HCT116 (cell line): ENCODE measurements around the gene SPACA6. TPM values are rescaled to one million over a fixed set of nuclear protein-coding genes. Genes with fewer than 3 reads are reported as not detected.

ENCODE experiments used
- ATAC-seq: fragments of 200-7000 bp; cut with Tn5 transposase; 2 replicates; pipeline ENCODE4 v1.9.1; 2020; ENCODE audit warnings: mild to moderate bottlenecking, moderate library complexity
- BruUV-seq: library from RNA; stranded (reverse); fragments of 400-500 nt; replicated peaks from 2 replicates; lab custom pipeline; 2021; lab: Mats Ljungman, UMichigan
- CTCF ChIA-PET: fragments of 300-600 bp; sonication (Branson Sonifier 250); formaldehyde crosslinking; loops from one replicate; lab custom pipeline; 2021; ENCODE audit warnings: antibody characterized with exemption; lab: Charles Lee
- POLR2A ChIA-PET: fragments of 300-600, 350-600 bp; sonication (Branson Sonifier 250); formaldehyde crosslinking; loops from one replicate; lab custom pipeline; 2021; ENCODE audit warnings: antibody characterized with exemption; lab: Charles Lee
- RAD21 ChIA-PET, 2 experiments: fragments of 300-600 bp; sonication (Branson Sonifier 250); formaldehyde crosslinking; loops; one replicate each; lab custom pipeline; 2023; ENCODE audit warnings: low total read pairs in 2 of 2; ENCODE audit not compliant: uncharacterized antibody in 2 of 2, unreplicated experiment in 2 of 2, low non-redundant PET in 1 of 2; lab: Charles Lee
- DNase-seq: peaks from one replicate; pipeline ENCODE4 v3.0.0-alpha.2; 2010; ENCODE audit warnings: low read depth, low spot score
- H2AFZ ChIP-seq: fragments of 200-600 bp; shearing (Covaris generic), sonication (generic); 2 replicates; pipeline ENCODE4 v1.6.1; 2017; ENCODE audit warnings: low read depth, mixed run types, mixed read lengths, antibody characterized with exemption, low read length; ENCODE audit not compliant: poor library complexity, severe bottlenecking
- H3K27ac ChIP-seq: 2 replicates; pipeline ENCODE4 v1.5.1; 2012; ENCODE audit warnings: low read depth, low read length
- H3K27me3 ChIP-seq: fragments of 200-600 bp; sonication (generic); 2 replicates; pipeline ENCODE4 v1.6.1; 2016; ENCODE audit warnings: mixed run types, low read length, mixed read lengths; ENCODE audit not compliant: insufficient read depth
- H3K36me3 ChIP-seq, 2 experiments: fragments of 200-500 bp in 1 of 2; fragments of 200-600 bp in 1 of 2; sonication (Bioruptor generic) in 1 of 2; sonication (generic) in 1 of 2; 2 replicates each; pipeline versions ENCODE4 v1.5.1 to v1.6.1; 2014 to 2016; ENCODE audit warnings: low read length in 2 of 2, inconsistent platforms in 1 of 2, mixed read lengths in 1 of 2, mixed run types in 1 of 2; ENCODE audit not compliant: insufficient read depth in 2 of 2, control insufficient read depth in 1 of 2
- H3K4me1 ChIP-seq, 2 experiments: fragments of 200-600 bp in 1 of 2; sonication (generic) in 1 of 2; 2 replicates each; pipeline versions ENCODE4 v1.5.1 to v1.6.1; 2012 to 2017; ENCODE audit warnings: low read length in 2 of 2, inconsistent platforms in 1 of 2, mild to moderate bottlenecking in 1 of 2, mixed read lengths in 1 of 2, mixed run types in 1 of 2, moderate library complexity in 1 of 2; ENCODE audit not compliant: insufficient read depth in 2 of 2, control insufficient read depth in 1 of 2
- H3K4me2 ChIP-seq: fragments of 200-600 bp; sonication (generic); 2 replicates; pipeline ENCODE4 v1.6.1; 2017; ENCODE audit warnings: mixed run types, low read length, mixed read lengths
- H3K4me3 ChIP-seq, 2 experiments: fragments of 200-600 bp in 1 of 2; sonication (generic) in 1 of 2; replicated peaks in 1 of 2; 2 replicates each; pipeline ENCODE4 v1.5.1; 2011 to 2016; ENCODE audit warnings: low read length in 2 of 2, control low read depth in 1 of 2, low read depth in 1 of 2, mild to moderate bottlenecking in 1 of 2, mixed read lengths in 1 of 2, mixed run types in 1 of 2
- H3K79me2 ChIP-seq: fragments of 200-600 bp; sonication (generic); 2 replicates; pipeline ENCODE4 v1.6.1; 2017; ENCODE audit warnings: mild to moderate bottlenecking, mixed run types, low read length, moderate library complexity, mixed read lengths; ENCODE audit not compliant: insufficient read depth
- H3K9ac ChIP-seq: fragments of 200-600 bp; sonication (generic); 2 replicates; pipeline ENCODE4 v1.6.1; 2016; ENCODE audit warnings: low read length, mixed read lengths
- H3K9me2 ChIP-seq: fragments of 200-600 bp; sonication (generic), shearing (Covaris generic); 2 replicates; pipeline ENCODE4 v1.6.1; 2017; ENCODE audit warnings: mixed run types, mild to moderate bottlenecking, moderate library complexity; ENCODE audit not compliant: insufficient read depth
- H3K9me3 ChIP-seq, 2 experiments: fragments of 200-500 bp in 1 of 2; fragments of 200-600 bp in 1 of 2; sonication (Bioruptor generic) in 1 of 2; sonication (generic) in 1 of 2; 2 replicates each; pipeline ENCODE4 v1.6.1; 2014 to 2017; ENCODE audit warnings: low read length in 2 of 2, mixed read lengths in 2 of 2, inconsistent platforms in 1 of 2, low read depth in 1 of 2, mild to moderate bottlenecking in 1 of 2, mixed run types in 1 of 2, moderate library complexity in 1 of 2; ENCODE audit not compliant: control insufficient read depth in 1 of 2, insufficient read depth in 1 of 2
- H4K20me1 ChIP-seq: fragments of 200-600 bp; sonication (generic), shearing (Covaris generic); 2 replicates; pipeline ENCODE4 v1.6.1; 2017; ENCODE audit warnings: mixed run types, mild to moderate bottlenecking, moderate library complexity; ENCODE audit not compliant: insufficient read depth
- REST ChIP-seq: IDR thresholded peaks from 2 replicates; pipeline ENCODE4 v1.6.1; 2012; ENCODE audit warnings: low read depth
- YY1 ChIP-seq: IDR thresholded peaks from 2 replicates; pipeline ENCODE4 v1.6.1; 2011; ENCODE audit warnings: low read length, low read depth, moderate library complexity, mild to moderate bottlenecking; ENCODE audit not compliant: insufficient replicate concordance; ENCODE audit errors: extremely low read depth
- intact Hi-C: fragments of 100-400 bp; cut with micrococcal nuclease; formaldehyde crosslinking; loops from 2 replicates; pipeline ENCODE4 v1.10.0; 2022
- total RNA-seq: library from RNA; stranded (reverse); gene quantifications from one replicate; pipeline ENCODE4 v1.2.1, GENCODE V29; 2021; ENCODE audit not compliant: unreplicated experiment

SPACA6 gene
- total RNA-seq, 1 experiment from 2014 or later: 13.9 TPM

GRCh38 chr19:51701468-51702100 is 8.5 kb downstream of the SPACA6 start:
- H3K4me2 ChIP-seq: peak overlapping the region; percentile 5; the same call in 1 of the 2 replicates
- no peak overlapping the region for H3K4me3 ChIP-seq
- no TSS peak for BruUV-seq
- no peak for TF ChIP-seq REST
- no peak for TF ChIP-seq YY1
- ChIA-PET CTCF (interaction anchor here (1.4 kb wide), 1 partner anchor 45 kb away, joined by 3 read pairs; no protein-coding TSS in a partner anchor), RAD21 (no interaction called here), POLR2A (no interaction called here)
- no peaks in the 10 kb centered on the region for H3K9me2 ChIP-seq
- H3K9me3 ChIP-seq: no peaks in the 10 kb centered on the region
- H3K9ac ChIP-seq: no peak overlapping the region
- intact Hi-C loops: no loop called here
- DNase-seq: no peak
- H3K36me3 ChIP-seq: peaks cover 6 to 13% of the 10 kb centered on the region in 2 experiments; a peak in 2 of 4 replicates
- peaks cover 20 to 35% of the 10 kb centered on the region in 2 experiments; a peak in 3 of 4 replicates for H3K4me1 ChIP-seq
- peaks cover 10% of the 10 kb centered on the region; the same call in 1 of the 2 replicates for H3K79me2 ChIP-seq
- peak overlapping the region; percentile 92; the same call in 1 of the 2 replicates for H3K27ac ChIP-seq
- no peak overlapping the region for H2AFZ ChIP-seq
- H3K27me3 ChIP-seq: no peaks in the 10 kb centered on the region
- H4K20me1 ChIP-seq: no peaks in the 10 kb centered on the region
- no peak for ATAC-seq
